H1 (cell line): Measurements from ENCODE around the gene DAAM1. TPM values are rescaled to one million over a fixed set of nuclear protein-coding genes. Genes with fewer than 3 reads are reported as not detected.

Source experiments
- CTCF ChIP-seq, 3 experiments: IDR thresholded peaks; 1 replicate in 2 of 3; 2 replicates in 1 of 3; pipeline versions ENCODE4 v1.5.1 to v1.6.1; 2011; ENCODE audit warnings: low read length in 3 of 3, mild to moderate bottlenecking in 3 of 3, inconsistent platforms in 2 of 3, low read depth in 1 of 3, moderate library complexity in 1 of 3; ENCODE audit not compliant: insufficient read depth in 1 of 3; ENCODE audit errors: control extremely low read depth in 1 of 3
- SIX5 ChIP-seq: IDR thresholded peaks from 2 replicates; pipeline ENCODE4 v1.6.1; 2011; ENCODE audit warnings: mild to moderate bottlenecking, low read depth, low read length
- SP4 ChIP-seq: IDR thresholded peaks from 2 replicates; pipeline ENCODE4 v1.6.1; 2012; ENCODE audit warnings: low read length, inconsistent platforms
- polyA plus RNA-seq, 7 experiments: library from polyadenylated mRNA; depleted of rRNA in 3 of 7; stranded (reverse) in 5 of 7; unstranded in 2 of 7; fragments of >200 nt in 5 of 7; fragments of 200-250 nt in 2 of 7; gene quantifications; 1 replicate in 5 of 7; 2 replicates in 1 of 7; 4 replicates in 1 of 7; pipeline versions ENCODE4 v1.2.1 to v1.2.3, GENCODE V29; 2011 to 2013; ENCODE audit warnings: missing spikeins in 2 of 7, mixed read lengths in 2 of 7
- total RNA-seq: library from RNA; stranded (reverse); fragmentation: NEBNext Ultra II Directional; extraction: Animal tissue kit (Norgen Biotek cat#: 25700); gene quantifications from 2 replicates; pipeline ENCODE4 v1.2.1, GENCODE V29; 2021

Gene DAAM1
- total and polyA plus RNA-seq, 2 of the 8 experiments (the other 6 are each of a cell fraction or from before 2014, with no cell fraction given) = 5.0 to 44.9 TPM

- TF ChIP-seq CTCF (IDR thresholded peaks at IDR 0.05; ENCODE audit: control extremely low read depth in 1 of 3, insufficient read depth in 1 of 3, low read depth in 1 of 3, low read length in 3 of 3) (no peak), SP4 (no peak), SIX5 (no peak)
Observed at GRCh38 chr14:59346796-59347510, 158.5 kb downstream of the DAAM1 start (continued).
